ENCODE results near the gene TIGD2.
"Not testable (repeated sequence)": the region's sequence is repeated elsewhere in the genome, so short reads cannot be mapped to it uniquely, and the experiment has no call there.

Gene TIGD2

DNA sequence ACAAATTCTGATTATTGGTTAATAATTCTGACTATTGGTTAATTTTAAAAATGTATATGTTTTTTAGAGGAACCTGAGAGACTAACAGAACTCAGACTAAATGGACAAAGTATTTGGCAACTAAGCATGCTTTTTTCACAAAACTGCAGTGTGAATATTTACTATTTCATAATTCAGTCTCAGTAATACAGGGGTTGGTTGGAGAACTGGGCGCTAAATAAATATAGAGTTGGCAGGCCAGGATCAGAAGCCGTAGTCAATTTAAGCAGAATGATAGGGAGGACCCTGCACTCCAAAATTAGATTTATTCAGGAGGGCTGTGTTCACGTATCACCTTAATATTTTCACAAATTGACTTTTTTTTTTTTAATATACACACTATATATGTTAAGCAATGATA, 5.8 kb downstream of the TIGD2 start:
- FAIRE-seq (no peak), DNase-seq (ENCODE audit: insufficient read length, low spot score) (no peak)

DNA sequence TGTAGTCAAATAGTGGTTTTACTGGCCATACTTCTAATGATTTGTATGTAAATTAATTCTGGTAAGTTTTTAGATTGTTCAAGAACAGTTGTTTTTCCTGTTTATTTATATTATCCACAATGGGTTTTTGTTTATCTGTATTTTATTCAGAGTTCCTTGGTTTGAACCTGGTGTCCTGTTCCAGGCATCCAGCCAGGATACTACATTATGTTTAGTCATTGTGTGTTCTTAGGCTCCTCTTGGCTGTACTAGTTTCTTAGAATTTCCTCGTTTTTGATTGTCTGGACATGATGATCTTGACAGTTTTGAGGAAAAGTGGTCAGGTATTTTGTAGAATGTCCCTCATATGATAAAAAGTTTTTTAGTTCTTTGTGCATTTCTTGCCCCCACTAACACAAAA, 7.8 kb downstream of the TIGD2 start:
- no peak for FAIRE-seq
- no peak for DNase-seq (ENCODE audit: insufficient read length, low spot score)

DNA sequence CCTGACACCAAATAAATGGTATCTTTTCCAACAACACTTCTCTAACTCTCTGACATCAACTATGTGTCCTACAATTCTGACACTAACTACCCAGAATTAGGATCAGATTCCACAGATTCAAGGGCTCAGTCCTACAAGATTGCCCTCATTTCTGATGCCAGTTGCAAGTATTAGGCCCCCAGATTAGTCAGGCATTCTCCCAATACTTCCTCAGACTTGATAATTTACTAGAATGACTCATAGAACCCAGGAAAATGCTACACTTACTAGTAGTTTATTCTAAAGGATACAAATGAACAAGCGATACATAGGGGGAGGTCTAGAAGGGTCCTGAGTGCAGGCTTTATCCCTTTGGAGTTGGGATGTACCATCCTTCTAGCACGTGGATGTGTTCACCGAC, 8.5 kb downstream of the TIGD2 start:
- FAIRE-seq (no peak), DNase-seq (ENCODE audit: insufficient read length, low spot score) (no peak)

DNA sequence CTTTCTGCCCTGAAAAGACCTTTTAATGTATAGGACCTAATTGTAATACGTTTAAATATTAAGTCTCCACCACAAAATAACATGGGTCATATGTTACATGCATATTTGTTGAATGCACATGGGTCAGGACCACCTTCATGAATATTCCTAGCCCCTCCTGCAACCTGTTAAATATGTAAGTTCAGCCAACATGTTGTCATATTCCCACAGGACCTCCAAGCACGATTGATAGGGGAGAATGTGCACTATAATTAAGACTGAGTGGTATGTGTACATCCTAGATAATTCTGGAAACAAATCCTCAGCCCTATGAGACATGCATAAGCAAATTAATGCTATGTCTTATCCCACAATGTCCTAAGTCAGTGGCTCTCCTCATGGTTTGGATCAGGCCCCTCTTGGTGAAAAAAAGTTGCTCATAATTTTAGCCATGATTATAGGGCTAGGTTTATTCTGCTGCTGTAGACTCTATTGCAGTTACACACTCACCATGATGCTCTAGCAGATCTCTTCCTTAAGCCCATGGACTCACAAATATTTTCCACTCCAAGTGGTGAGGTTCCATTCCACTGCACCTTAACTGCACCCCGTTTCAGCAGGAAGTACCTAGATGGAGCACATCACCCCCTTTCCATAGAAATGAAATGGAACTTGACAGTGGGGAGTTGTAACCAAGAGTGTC, 10.2 kb downstream of the TIGD2 start:
- FAIRE-seq = no peak

DNA sequence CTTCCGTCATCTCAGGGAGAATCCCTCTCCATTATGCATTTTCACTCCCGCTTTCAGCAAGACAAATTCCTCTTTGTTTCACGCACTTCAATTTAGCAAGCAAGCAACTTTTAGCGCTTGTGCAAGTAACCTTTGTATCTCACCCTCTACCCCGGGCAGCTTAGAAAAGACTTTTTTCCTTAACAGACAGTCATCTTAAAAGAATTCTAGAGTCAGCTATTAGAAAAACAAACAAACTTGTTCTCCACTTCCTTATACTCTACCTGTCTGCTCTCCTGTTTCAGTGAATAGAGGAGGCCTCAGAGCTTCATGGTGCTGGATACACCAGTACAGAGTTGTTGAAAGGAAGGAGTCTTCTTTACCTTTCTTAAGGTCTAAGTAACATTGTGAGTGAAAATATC, 12.1 kb downstream of the TIGD2 start:
- DNase-seq (ENCODE audit: insufficient read length, low spot score) (no peak), FAIRE-seq (no peak)

More for the DNA sequence above, 10.2 kb downstream of the TIGD2 start:
- DNase-seq (ENCODE audit: insufficient read length, low spot score) = no peak

DNA sequence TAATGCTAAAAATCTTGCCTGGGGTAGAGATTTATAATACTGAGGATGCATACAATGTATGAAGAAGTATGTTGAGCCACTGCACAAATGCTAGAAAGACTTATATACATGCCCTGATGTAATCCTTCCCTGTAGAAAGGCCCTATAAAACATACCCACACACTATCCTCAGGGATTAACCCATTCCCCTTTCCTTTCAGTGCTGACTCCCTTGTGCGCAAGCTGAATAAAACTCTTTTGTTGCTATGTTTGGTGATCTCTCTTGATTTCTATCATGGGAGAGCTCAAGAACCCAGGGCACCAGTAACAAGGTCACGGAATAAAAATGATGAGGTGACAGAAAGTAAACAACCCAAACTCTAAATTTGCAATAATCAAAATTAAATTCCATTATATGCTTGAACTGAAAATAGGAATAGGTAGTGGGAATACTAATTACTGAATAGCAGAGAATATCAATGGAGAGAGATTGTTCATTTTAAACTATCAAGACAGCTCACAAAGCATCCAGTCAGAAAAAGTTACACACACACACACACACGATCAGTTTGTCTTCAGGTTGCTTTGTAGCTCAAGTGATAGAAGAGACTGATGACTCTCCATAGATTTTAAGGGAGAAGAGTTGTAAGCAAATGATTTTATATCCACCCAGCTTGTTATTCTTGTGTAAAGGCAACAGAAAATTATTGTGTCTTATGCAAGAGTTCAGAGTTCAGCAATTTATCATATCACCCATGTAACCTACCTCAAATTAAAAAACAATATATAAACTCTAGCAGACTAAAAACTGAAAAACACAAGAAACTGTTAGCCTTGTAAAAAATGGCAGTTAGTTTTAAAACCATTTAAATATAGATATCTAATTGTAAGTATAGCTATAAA, 14.8 kb downstream of the TIGD2 start:
- FAIRE-seq = no peak
- no peak for DNase-seq (ENCODE audit: insufficient read length, low spot score)

DNA sequence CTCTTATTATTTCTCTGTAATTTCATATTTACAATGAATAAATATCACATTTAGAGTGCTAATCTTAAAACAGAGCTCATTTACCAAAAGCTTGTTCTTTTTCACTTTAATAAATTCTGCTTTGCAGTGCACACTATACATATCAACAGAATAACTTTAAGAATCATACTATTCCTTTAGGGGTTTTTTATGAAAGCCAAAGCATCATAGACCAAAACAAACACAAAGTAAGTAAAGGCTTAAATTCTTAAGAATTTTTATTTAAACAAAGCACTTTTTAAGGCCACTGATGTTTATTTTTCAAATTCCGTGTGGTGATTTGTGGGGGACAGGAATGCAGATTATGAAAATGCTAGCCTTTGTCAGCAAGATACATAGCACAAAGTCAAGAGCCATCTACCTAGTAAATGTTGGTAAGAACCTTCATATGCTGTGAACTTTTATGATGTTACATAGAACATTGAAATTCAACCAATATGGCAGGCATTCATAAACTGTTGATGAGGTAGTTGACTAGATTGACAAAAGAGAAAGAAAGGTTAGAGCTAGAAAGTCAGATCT, 17.8 kb downstream of the TIGD2 start:
- FAIRE-seq = no peak
- DNase-seq (ENCODE audit: insufficient read length, low spot score) = no peak

DNA sequence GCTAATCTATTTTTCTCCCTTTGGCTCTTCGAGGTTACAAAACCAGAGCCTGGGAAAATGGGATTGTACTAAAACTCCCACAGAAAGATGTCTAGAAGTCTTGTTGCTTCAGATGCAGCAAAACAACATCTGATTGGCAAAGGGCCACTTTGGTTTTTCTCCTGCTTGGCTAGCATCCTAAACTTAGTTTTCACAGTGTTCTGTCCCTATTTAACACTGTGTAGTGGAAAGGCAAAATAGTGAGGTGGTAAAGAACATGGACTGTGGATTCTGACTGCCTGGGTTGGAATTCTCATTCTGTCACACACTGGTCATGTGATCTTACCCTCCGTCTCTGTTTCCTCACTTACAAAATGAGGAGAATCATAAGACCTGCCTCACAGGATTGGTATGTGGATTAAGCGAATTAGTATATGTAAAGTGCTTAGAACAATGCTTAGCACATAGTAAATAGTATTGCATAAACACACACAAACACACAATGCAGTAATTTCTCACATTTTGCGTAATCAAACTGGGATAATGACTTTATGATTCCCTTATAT, 23.5 kb downstream of the TIGD2 start:
- DNase-seq (ENCODE audit: insufficient read length, low spot score) (no peak), FAIRE-seq (no peak)

DNA sequence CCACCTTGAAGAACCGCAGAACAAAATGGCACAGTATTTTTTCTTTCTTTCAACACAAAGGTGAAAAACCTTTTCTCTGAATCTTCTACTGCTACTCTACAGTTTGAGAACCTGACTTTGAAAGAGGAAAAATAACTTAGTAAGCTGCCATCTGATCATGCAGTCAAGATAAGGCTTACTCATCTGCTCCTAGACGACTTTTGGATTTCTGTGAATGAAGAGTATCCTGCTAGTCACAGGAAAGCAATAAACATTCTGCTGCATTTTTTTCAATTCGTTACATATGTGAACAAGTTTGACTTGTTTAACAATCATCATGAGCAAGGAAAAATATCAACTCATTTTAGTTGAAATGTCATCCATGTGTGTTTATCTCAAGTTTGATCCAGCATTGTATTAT, 25.2 kb downstream of the TIGD2 start:
- FAIRE-seq = no peak
- no peak for DNase-seq (ENCODE audit: insufficient read length, low spot score)

DNA sequence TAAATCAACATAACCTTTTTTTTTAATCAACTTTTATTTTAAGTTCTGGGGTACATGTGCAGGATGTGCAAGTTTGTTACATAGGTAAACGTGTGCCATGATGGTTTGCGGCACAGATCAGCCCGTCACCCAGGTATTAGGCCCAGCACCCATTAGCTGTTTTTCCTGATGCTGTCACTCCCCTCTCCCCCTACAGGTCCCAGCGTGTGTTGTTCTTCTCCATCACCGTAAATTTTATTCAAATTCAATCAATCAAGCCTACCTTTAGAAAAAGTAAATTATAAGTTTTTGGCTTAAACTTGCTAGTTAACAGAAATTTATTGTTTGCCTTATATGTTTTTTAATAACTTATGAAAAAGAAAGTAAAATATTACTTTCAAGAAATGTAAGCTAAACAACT, 25.9 kb downstream of the TIGD2 start:
- FAIRE-seq = no peak
- DNase-seq (ENCODE audit: insufficient read length, low spot score) = no peak

DNA sequence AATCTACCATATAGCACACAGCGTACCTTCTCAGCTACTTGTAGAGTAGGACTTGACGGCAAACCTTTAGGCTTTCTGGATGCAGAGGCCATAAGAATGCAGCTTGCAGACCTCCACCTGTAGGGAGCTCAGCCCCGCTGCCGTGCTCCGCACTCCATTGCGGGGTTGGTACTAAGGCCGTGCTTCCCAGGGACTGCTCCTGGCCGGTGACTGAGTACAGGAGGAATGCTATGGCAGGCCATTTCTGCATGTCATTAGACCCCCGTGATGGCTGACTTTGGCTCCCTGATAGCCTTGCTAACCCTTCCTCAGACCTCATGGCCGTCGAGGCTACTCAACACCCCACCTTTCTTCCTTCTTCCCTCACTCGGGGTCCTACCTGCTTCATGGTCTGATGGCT, 26.4 kb downstream of the TIGD2 start:
- no peak for FAIRE-seq

DNA sequence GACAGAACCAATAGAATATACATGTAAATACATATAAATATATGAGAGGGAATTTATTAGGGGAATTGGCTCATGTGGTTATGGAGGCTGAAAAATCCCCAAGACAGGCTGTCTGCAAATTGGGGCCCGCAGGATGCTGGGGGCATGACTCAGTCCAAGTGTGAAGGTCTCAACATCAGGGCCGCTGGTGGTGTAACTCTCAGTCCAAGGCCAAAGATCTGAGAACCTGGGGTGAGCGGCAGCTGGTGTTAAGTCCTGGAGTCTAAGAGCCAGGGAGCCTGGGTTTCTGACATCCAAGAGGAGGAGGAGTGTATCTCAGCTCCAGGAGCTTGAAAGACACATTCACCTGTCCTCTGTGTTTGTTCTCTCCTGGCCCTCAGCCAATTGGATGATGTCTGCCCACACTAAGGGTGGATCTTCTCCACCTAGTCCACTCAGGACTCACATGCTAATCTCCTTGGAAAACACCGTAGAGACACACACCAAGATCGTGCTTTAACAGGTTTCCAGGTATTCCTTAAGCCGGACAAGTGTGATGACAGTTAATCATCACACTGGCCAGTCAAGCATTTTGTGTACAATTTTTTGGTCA, 28.9 kb downstream of the TIGD2 start:
- no peak for DNase-seq (ENCODE audit: insufficient read length, low spot score)
- FAIRE-seq = peak; percentile 14

More for the DNA sequence above, 26.4 kb downstream of the TIGD2 start:
- no peak for DNase-seq (ENCODE audit: insufficient read length, low spot score)

DNA sequence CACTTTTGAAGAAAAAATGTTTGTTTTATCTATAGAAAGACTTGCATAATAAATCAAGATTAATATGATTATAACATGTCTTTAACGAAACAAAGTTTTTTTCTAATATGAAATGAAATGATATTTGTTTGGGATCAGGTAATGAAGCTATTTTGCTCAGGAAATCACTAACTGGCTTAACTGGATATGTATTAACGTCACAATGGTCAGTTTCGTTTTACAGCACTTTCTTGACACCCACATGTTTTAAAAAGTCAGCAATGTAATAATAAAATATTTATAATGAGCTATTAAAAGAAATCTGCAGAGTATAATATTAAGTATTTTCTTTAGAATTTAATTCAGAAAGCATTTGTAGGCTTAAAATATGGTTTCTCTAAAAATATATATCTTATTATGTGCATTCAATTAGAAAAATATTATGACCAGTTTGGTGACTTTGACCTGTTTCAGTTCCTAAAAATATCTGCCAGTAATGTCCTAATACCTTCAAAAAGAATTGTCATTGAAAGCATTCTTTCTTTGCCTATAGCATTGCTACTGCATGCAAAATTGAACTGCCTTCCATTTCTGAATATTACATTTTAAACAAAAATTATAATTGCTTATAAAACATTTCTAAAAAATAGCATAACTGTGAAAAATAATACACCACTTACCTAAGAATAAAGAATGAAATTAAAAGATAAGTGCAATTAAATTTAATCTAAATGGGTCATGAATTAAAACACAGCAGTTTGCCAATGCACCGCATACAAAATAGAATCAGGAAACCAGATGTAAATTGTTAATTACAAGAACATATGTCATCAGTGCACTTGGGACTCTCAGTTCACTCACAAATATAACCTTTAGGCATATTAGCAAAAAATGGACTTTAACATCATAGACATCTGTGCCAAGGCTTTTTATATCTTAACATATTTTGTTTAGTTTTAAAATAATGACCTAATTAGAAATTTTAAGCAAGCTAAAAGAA, 31.6 kb downstream of the TIGD2 start:
- DNase-seq (ENCODE audit: insufficient read length, low spot score) (peak; percentile 4), FAIRE-seq (peak; percentile 82)

DNA sequence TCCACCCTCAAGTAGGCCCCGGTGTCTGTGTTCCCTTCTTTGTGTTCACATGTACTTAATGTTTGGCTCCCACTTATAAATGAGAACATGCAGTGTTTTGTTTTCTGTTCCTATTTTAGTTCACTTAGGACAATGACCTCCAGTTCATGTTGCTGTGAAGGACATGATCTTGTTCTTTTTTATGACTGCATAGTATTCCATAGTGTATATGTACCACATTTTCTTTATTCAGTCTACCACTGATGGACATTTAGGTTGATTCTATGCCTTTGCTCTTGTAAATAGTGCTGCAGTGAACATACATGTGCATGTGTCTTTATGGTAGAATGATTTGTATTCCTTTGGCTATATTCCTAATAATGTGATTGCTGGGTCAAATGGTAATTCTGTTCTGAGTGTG, 33.3 kb downstream of the TIGD2 start:
- not testable (repeated sequence) for DNase-seq (ENCODE audit: insufficient read length, low spot score); FAIRE-seq

DNA sequence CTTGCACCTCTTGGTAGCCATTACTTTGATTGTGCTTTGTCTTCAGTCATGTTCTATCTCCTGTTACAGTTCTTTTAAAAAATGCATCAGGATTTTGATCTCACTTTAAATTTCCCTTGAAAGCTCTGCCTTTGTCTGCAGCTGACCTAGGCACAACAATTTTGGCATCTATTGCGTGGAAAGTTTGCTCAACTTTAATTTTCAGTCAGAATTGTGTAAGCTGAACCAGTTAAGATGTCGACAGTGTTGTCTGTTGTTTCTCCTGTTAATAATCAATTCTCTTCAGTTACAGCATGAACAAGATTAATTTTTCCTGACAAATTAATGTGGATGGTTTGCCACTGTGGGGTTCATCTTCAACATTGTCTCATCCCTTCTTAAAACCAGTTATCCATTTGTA, 34.9 kb downstream of the TIGD2 start:
- no peak for DNase-seq (ENCODE audit: insufficient read length, low spot score)
- no peak for FAIRE-seq

DNA sequence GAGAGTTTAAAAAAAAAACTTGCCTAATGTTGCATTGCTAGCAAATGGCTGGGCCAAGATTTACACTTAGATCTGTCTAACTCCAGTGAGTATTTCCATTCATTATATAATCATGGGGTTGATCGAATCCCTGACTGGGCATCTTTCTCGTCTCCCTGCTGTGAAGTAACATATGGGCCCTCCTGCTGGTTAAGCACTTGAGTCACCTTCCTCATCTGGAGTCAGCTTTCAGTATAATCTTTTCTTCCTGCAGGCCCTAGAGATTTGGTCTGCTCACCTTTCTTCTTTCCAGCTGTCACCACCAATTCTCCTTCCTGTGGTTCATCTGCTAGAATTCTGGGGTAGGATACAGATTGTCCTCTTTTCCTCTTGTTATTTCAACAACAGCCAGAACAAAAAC, 41.6 kb downstream of the TIGD2 start:
- DNase-seq (ENCODE audit: insufficient read length, low spot score) = no peak
- FAIRE-seq = no peak

DNA sequence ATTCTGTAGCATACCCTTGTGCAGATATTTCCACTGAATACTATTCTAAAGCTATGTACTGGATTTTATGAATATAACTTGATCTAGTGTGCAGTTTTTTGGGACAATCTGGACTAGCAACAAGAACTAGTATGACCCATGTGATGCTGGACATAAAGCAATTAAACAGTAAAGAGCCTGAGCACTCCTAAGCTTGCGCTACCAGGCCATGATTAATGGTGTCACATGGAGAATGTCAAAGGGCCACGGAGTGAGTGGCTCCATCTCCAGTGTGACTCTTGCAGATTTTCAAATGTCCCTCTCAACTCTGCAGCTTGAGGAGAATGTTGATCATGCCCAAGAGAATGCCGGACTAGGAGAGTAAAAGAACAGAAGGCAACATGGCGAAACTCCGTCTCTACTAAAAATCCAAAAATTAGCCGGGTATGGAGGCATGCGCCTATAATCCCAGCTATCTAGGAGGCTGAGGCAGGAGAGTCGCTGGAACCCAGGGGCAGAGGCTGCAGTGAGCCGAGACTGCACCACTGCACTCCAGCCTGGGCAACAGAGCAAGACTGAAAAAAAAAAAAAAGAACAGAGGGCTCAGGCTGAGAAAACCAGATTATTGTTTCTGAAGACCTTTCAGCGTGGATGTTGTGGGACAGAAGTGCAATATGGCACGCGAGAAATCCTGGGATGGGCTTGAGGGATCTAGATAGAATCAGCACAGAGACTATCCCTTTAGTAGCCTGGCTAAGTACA, 45.0 kb downstream of the TIGD2 start:
- no peak for FAIRE-seq
- no peak for DNase-seq (ENCODE audit: insufficient read length, low spot score)

DNA sequence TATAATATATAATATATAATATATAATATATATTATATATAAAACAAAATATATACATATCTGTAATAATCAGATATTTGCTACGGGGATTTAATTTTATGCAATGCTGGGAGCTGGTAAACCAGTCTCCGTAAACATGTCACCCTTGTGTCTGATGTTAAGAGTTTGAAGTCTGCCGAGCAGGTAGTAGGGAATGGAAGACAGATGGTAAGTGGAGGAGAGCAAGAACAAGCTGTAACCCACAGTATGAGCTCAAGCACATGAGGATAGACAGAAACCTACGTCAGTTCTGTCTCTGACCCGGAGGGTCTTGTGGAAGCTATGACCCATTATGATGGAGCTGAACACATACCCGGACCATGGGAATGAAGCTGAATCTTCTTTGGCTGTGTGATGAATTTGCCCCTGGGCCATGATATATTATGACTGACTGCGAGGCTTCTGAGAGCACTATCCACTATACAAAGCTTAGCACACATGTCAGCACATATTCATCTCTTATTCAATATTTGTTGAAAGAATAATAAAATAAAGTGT, 46.2 kb downstream of the TIGD2 start:
- FAIRE-seq = peak; percentile 69

DNA sequence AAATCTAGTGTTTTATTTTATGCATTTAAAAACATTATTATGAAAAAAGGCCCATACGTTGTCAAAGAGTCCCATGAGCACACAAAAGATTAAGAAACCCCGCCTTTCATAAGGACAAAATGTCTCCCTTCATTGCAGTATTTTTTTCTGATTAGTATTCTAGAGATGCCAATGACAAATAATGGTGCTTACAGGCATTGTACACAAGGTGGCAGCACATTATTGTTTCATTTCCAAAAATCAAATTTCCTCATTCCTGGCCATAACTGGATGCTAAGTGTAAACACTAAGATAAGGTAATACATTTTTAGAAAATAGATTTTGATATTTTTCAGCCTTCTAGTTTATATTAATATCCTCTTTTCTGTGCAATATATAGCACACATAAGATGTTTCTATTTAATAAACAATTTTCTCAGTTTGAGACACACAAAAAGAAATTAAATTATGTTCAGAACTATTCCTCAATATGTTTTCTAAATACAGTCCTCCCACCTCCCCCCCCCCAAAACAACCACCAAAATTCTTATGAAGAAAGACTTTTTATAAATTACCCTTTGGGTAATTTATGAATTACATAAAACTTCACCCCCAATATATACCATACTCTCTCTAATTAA, 47.7 kb downstream of the TIGD2 start:
- FAIRE-seq (peak; percentile 73), DNase-seq (ENCODE audit: insufficient read length, low spot score) (no peak)

More for the DNA sequence above, 46.2 kb downstream of the TIGD2 start:
- DNase-seq (ENCODE audit: insufficient read length, low spot score) = no peak
